H1 (cell line): ENCODE results near the gene NRXN3. TPM values are rescaled to one million over a fixed set of nuclear protein-coding genes. Genes with fewer than 3 reads are reported as not detected.

Experiments
- CTCF ChIA-PET: fragments of 300-600 bp; sonication (Branson Sonifier 250); formaldehyde crosslinking; loops from one replicate; lab custom pipeline; 2021; ENCODE audit not compliant: partially characterized antibody; lab: Charles Lee
- POLR2A ChIA-PET: fragments of 300-600 bp; sonication (Branson Sonifier 250); formaldehyde crosslinking; loops from one replicate; lab custom pipeline; 2021; ENCODE audit warnings: inconsistent platforms; ENCODE audit not compliant: partially characterized antibody; lab: Charles Lee
- DNase-seq, 2 experiments: peaks; one replicate each; pipeline versions ENCODE4 v3.0.0 to v3.0.0-alpha.2; 2010 to 2022; ENCODE audit warnings: low spot score in 2 of 2, low read depth in 1 of 2, mixed read lengths in 1 of 2
- FAIRE-seq: peaks from 2 replicates; lab custom pipeline; 2011; peaks lifted over from hg19 to GRCh38; lab: Jason Lieb, UNC
- H2AFZ ChIP-seq: 2 replicates; pipeline ENCODE4 v1.8.1; 2012; ENCODE audit warnings: low read length, inconsistent platforms
- H2AK5ac ChIP-seq: 2 replicates; pipeline ENCODE4 v1.6.1; 2013; ENCODE audit warnings: low read depth, low read length
- H2BK120ac ChIP-seq: replicated peaks from 2 replicates; pipeline ENCODE3; 2013; ENCODE audit warnings: low read depth, low read length, inconsistent platforms
- H2BK12ac ChIP-seq: 2 replicates; pipeline ENCODE4 v1.6.1; 2013; ENCODE audit warnings: low read depth, low read length
- H2BK15ac ChIP-seq: 2 replicates; pipeline ENCODE4 v1.6.1; 2013; ENCODE audit warnings: low read length
- H2BK20ac ChIP-seq: 2 replicates; pipeline ENCODE4 v1.6.1; 2013; ENCODE audit warnings: low read length
- H2BK5ac ChIP-seq: 2 replicates; pipeline ENCODE4 v1.6.1; 2013; ENCODE audit warnings: low read depth, low read length
- H3K14ac ChIP-seq: 2 replicates; pipeline ENCODE4 v1.6.1; 2013; ENCODE audit warnings: inconsistent platforms; ENCODE audit not compliant: insufficient read length
- H3K18ac ChIP-seq: 2 replicates; pipeline ENCODE4 v1.6.1; 2013; ENCODE audit warnings: low read length; ENCODE audit errors: extremely low read depth
- H3K23ac ChIP-seq: 2 replicates; pipeline ENCODE4 v1.6.1; 2013; ENCODE audit warnings: inconsistent platforms; ENCODE audit not compliant: insufficient read length
- H3K23me2 ChIP-seq: 2 replicates; pipeline ENCODE4 v1.6.1; 2013; ENCODE audit warnings: low read depth, low read length
- H3K27ac ChIP-seq: 2 replicates; pipeline ENCODE4 v1.6.1; 2011; ENCODE audit warnings: low read depth, low read length, inconsistent platforms
- H3K27me3 ChIP-seq, 4 experiments: replicated peaks in 1 of 4; 1 replicate in 1 of 4; 2 replicates in 3 of 4; pipeline versions ENCODE4 v1.6.1 to v1.8.1; 2011 to 2013; ENCODE audit warnings: low read length in 3 of 4, mild to moderate bottlenecking in 3 of 4, inconsistent platforms in 2 of 4, mixed read lengths in 2 of 4, moderate library complexity in 1 of 4; ENCODE audit not compliant: control insufficient read depth in 3 of 4, insufficient read depth in 3 of 4; ENCODE audit errors: extremely low read depth in 1 of 4
- H3K36me3 ChIP-seq, 4 experiments: 2 replicates each; pipeline versions ENCODE4 v1.6.1 to v1.8.1; 2011 to 2013; ENCODE audit warnings: mild to moderate bottlenecking in 4 of 4, low read length in 3 of 4, moderate library complexity in 2 of 4, control low read depth in 1 of 4, inconsistent platforms in 1 of 4; ENCODE audit not compliant: insufficient read depth in 4 of 4, control insufficient read depth in 2 of 4
- H3K4ac ChIP-seq: replicated peaks from 2 replicates; pipeline ENCODE3; 2013; ENCODE audit warnings: low read length, low read depth, mixed read lengths, inconsistent platforms; ENCODE audit not compliant: insufficient read length
- H3K4me1 ChIP-seq, 4 experiments: replicated peaks in 1 of 4; 1 replicate in 1 of 4; 2 replicates in 3 of 4; pipeline versions ENCODE4 v1.6.1 to v1.8.1; 2011 to 2013; ENCODE audit warnings: low read length in 3 of 4, inconsistent platforms in 2 of 4, mixed read lengths in 1 of 4; ENCODE audit not compliant: insufficient read depth in 4 of 4, control insufficient read depth in 3 of 4
- H3K4me2 ChIP-seq, 2 experiments: 2 replicates each; pipeline versions ENCODE4 v1.6.1 to v1.8.1; 2011 to 2013; ENCODE audit warnings: low read depth in 2 of 2, low read length in 2 of 2, control low read depth in 1 of 2, inconsistent platforms in 1 of 2, mild to moderate bottlenecking in 1 of 2; ENCODE audit not compliant: insufficient read depth in 1 of 2
- H3K4me3 ChIP-seq, 4 experiments: fragments of 200-600, 300-600 bp in 1 of 4; sonication (generic), shearing (Covaris generic), sonication (Bioruptor Twin) in 1 of 4; 2 replicates each; pipeline versions ENCODE4 v1.5.1 to v1.8.1; 2011 to 2016; ENCODE audit warnings: low read length in 4 of 4, low read depth in 3 of 4, control low read depth in 2 of 4, inconsistent platforms in 2 of 4, mild to moderate bottlenecking in 2 of 4, mixed read lengths in 1 of 4, moderate library complexity in 1 of 4; ENCODE audit not compliant: insufficient read depth in 2 of 4; ENCODE audit errors: extremely low read depth in 1 of 4
- H3K56ac ChIP-seq: replicated peaks from 2 replicates; pipeline ENCODE3; 2013; ENCODE audit warnings: low read depth, mild to moderate bottlenecking, mixed read lengths, low read length, inconsistent platforms; ENCODE audit not compliant: insufficient read length
- H3K79me1 ChIP-seq: 2 replicates; pipeline ENCODE4 v1.6.1; 2013; ENCODE audit warnings: low read depth, low read length, control low read depth
- H3K79me2 ChIP-seq, 2 experiments: 2 replicates each; pipeline versions ENCODE4 v1.6.1 to v1.8.1; 2012 to 2013; ENCODE audit warnings: low read length in 2 of 2, mild to moderate bottlenecking in 2 of 2, inconsistent platforms in 1 of 2; ENCODE audit not compliant: insufficient read depth in 2 of 2, control insufficient read depth in 1 of 2
- H3K9ac ChIP-seq, 4 experiments: replicated peaks in 1 of 4; 1 replicate in 1 of 4; 2 replicates in 3 of 4; pipeline versions ENCODE4 v1.6.1 to v1.8.1; 2011 to 2013; ENCODE audit warnings: low read depth in 3 of 4, low read length in 3 of 4, control low read depth in 2 of 4, mild to moderate bottlenecking in 2 of 4, moderate library complexity in 2 of 4, inconsistent platforms in 1 of 4; ENCODE audit errors: extremely low read depth in 1 of 4
- H3K9me3 ChIP-seq, 2 experiments: 2 replicates each; pipeline versions ENCODE4 v1.6.1 to v1.8.1; 2012 to 2013; ENCODE audit warnings: mild to moderate bottlenecking in 2 of 2, moderate library complexity in 2 of 2, control low read depth in 1 of 2, inconsistent platforms in 1 of 2, low read depth in 1 of 2, low read length in 1 of 2, mixed read lengths in 1 of 2; ENCODE audit not compliant: insufficient read depth in 2 of 2
- H4K20me1 ChIP-seq, 2 experiments: replicated peaks in 1 of 2; 2 replicates each; pipeline versions ENCODE3 to v1.8.1; 2011 to 2013; ENCODE audit warnings: inconsistent platforms in 2 of 2, low read length in 2 of 2, mild to moderate bottlenecking in 1 of 2; ENCODE audit not compliant: insufficient read depth in 2 of 2, control insufficient read depth in 1 of 2
- H4K5ac ChIP-seq: 2 replicates; pipeline ENCODE4 v1.6.1; 2013; ENCODE audit warnings: low read length, low read depth, mixed read lengths, inconsistent platforms; ENCODE audit not compliant: insufficient read length
- H4K8ac ChIP-seq: 2 replicates; pipeline ENCODE4 v1.8.0; 2013; ENCODE audit warnings: mild to moderate bottlenecking, moderate library complexity, low read length, inconsistent platforms; ENCODE audit not compliant: insufficient read depth; ENCODE audit errors: extremely low read depth
- H4K91ac ChIP-seq: replicated peaks from 2 replicates; pipeline ENCODE3; 2013; ENCODE audit warnings: low read length, mixed read lengths, inconsistent platforms; ENCODE audit not compliant: insufficient read length
- CEBPB ChIP-seq: IDR thresholded peaks from 2 replicates; pipeline ENCODE4 v1.6.1; 2012; ENCODE audit warnings: low read depth, low read length
- CHD2 ChIP-seq: IDR thresholded peaks from 2 replicates; pipeline ENCODE4 v1.6.1; 2012; ENCODE audit warnings: low read length, improper control_type of control experiment
- EP300 ChIP-seq, 2 experiments: IDR thresholded peaks; 1 replicate in 1 of 2; 2 replicates in 1 of 2; pipeline ENCODE4 v1.6.1; 2011 to 2012; ENCODE audit warnings: low read depth in 2 of 2, low read length in 2 of 2, mild to moderate bottlenecking in 2 of 2, borderline replicate concordance in 1 of 2, inconsistent platforms in 1 of 2, moderate library complexity in 1 of 2
- WGBS, 2 experiments: shearing (Covaris generic) in 1 of 2; methylation state at CpG; one replicate each; pipeline versions ENCODE4 v1.1.6 to v1.1.7; 2013 to 2015; ENCODE audit warnings: low lambda C conversion rate in 2 of 2, mixed read lengths in 2 of 2, inconsistent platforms in 1 of 2, low coverage in 1 of 2, missing lambda C conversion rate in 1 of 2; ENCODE audit not compliant: insufficient replicate concordance in 2 of 2, insufficient coverage in 1 of 2, insufficient read length in 1 of 2; ENCODE audit errors: extremely low coverage in 1 of 2, missing lambda C conversion rate in 1 of 2; 5-methylcytosine and 5-hydroxymethylcytosine counted together
- polyA plus RNA-seq, 7 experiments: library from polyadenylated mRNA; depleted of rRNA in 3 of 7; stranded (reverse) in 5 of 7; unstranded in 2 of 7; fragments of >200 nt in 5 of 7; fragments of 200-250 nt in 2 of 7; gene quantifications; 1 replicate in 5 of 7; 2 replicates in 1 of 7; 4 replicates in 1 of 7; pipeline versions ENCODE4 v1.2.1 to v1.2.3, GENCODE V29; 2011 to 2013; ENCODE audit warnings: missing spikeins in 2 of 7, mixed read lengths in 2 of 7
- total RNA-seq: library from RNA; stranded (reverse); fragmentation: NEBNext Ultra II Directional; extraction: Animal tissue kit (Norgen Biotek cat#: 25700); gene quantifications from 2 replicates; pipeline ENCODE4 v1.2.1, GENCODE V29; 2021

Gene NRXN3
- total and polyA plus RNA-seq, 2 of the 8 experiments (the other 6 are each of a cell fraction or from before 2014, with no cell fraction given), result 2.6 to 4.1 TPM

- no peak overlapping the region for H2BK120ac ChIP-seq
- FAIRE-seq (no peak), DNase-seq (no peak)
- no peaks in the 10 kb centered on the region for H3K79me1 ChIP-seq
- no peak overlapping the region for H2AK5ac ChIP-seq
- no peak overlapping the region for H3K4me2 ChIP-seq
- H3K79me2 ChIP-seq, result no peaks in the 10 kb centered on the region
- H3K56ac ChIP-seq, result no peak overlapping the region
- H2BK20ac ChIP-seq, result no peak overlapping the region
- H3K36me3 ChIP-seq, result no peaks in the 10 kb centered on the region
- no peaks in the 10 kb centered on the region for H3K27me3 ChIP-seq
- no peak overlapping the region for H4K8ac ChIP-seq
- POLR2A ChIA-PET, result no interaction called here
- H4K91ac ChIP-seq, result no peak overlapping the region
- TF ChIP-seq EP300 (IDR thresholded peaks at IDR 0.05; ENCODE audit: borderline replicate concordance in 1 of 2, low read depth in 2 of 2, low read length in 2 of 2) (no peak), CEBPB (no peak), CHD2 (no peak)
- TF ChIP-seq, all 59 proteins: peak for 0
- Histone ChIP-seq H4K5ac (no peak overlapping the region), H4K20me1 (no peaks in the 10 kb centered on the region), H3K4ac (no peak overlapping the region), H3K14ac (no peak overlapping the region), H3K27ac (no peak overlapping the region), H2BK5ac (no peak overlapping the region), H2BK12ac (no peak overlapping the region), H2AFZ (no peak overlapping the region), H3K9ac (no peak overlapping the region), H3K4me1 (no peaks in the 10 kb centered on the region), H3K23me2 (no peaks in the 10 kb centered on the region), H2BK15ac (no peak overlapping the region), H3K23ac (no peak overlapping the region), H3K4me3 (no peak overlapping the region), H3K9me3 (no peaks in the 10 kb centered on the region), H3K18ac (no peak overlapping the region)
- CTCF ChIA-PET, result interaction anchor here (0.5 kb wide), 1 partner anchor 156 kb away, joined by 3 read pairs; no protein-coding TSS in a partner anchor
- 83% methylated on average over 1 of the region's 1 CpG; no CpG with 5 or more reads in 1 of the 2 experiments for WGBS, 2 experiments
Measured at GRCh38 chr14:79904497-79904896, 1734.3 kb downstream of the NRXN3 start.
